HCEC 1CT (cell line): Measurements from ENCODE around the gene DNTT.
A peak's percentile ranks its signal among the peaks of the same experiment; 100 is the strongest.

Source experiments
- DNase-seq: peaks from one replicate; pipeline ENCODE4 v3.0.0-alpha.2; 2017

DNTT gene

GRCh38 chr10:96352027-96352426 lies 47.8 kb downstream of the DNTT start:
- DNase-seq = no peak

DNA sequence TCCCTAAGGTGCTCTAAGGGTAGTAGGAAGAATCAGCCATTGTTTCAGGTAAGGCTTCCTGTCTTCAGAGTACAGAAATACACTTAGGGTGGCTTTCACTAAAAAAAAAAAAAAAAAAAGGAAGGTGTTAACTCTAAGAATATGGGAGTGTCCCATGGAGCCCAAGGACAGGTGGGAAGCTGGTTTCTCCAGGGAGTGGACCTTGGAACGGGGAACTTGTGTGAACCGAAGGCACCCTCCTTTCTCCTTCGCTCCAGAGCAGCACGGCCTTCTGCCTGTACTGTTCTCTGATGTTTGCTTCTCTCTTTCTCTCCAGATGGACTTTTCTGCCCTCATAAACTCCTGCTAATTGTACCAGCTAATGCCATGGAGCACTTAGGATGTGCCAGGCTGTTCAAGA lies 48.3 kb downstream of the DNTT start:
- DNase-seq = no peak

DNA sequence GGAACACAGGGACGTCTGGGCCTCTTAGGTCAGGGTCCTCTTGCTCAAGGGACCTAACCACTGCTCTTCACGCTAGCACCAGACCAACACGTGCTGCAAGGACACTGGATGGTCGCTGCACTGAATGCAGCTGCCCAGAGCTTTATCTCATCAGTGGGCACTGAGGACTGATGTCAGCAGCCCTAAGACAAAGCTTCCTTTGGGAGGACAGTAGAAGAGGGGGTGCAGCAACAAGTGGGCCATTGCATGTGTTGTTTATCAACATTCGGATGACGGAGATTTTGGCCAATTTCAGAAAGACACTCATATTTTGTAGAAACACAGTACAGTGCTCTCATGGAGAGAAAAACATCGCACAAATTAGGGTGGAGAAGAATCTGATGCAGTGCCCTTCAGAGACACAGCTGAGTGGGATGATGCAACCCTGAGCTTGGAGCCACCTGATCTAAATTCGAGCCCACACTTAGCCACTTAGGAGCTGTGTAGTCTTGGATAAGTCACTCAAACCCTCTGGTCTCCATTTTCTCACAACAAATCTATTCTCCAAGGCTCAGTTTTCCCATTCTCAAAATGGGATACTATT lies 52.9 kb downstream of the DNTT start:
- DNase-seq = no peak

- no peak for DNase-seq
These were observed 54.8 kb downstream of the DNTT start, which contains the start of gene OPALIN for GRCh38 chr10:96358851-96359540. OPALIN (minus strand) TSS chr10:96359002; CDS start chr10:96358896, 106 bp downstream.

DNA sequence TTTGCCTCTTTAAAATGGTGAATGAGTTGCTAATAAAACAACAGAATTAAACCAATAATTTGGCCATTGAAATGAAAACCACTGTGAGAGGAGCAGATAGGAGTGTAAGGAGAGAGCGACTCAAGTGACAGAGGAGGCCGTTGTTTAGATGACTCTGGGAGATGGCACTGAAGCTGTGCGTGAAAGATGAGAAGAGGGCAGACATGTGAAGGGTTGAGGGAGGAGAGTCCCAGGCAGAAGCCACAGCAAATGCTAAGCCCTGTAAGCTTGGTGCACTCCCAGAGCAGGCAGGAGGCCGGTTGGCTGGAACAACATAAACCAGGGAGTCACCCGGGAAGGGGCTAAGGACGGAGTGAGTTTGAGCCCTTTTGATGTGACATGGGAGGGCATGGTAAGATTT lies 55.4 kb downstream of the DNTT start:
- no peak for DNase-seq

GRCh38 chr10:96360331-96360730 lies 56.1 kb downstream of the DNTT start:
- DNase-seq = no peak

- no peak for DNase-seq
These were observed 56.5 kb downstream of the DNTT start for GRCh38 chr10:96360766-96361165.

- no peak for DNase-seq
These were observed 61.3 kb downstream of the DNTT start for GRCh38 chr10:96365571-96365970.

GRCh38 chr10:96366508-96366907 lies 62.3 kb downstream of the DNTT start:
- peak; percentile 20 for DNase-seq

GRCh38 chr10:96367470-96367869 lies 63.2 kb downstream of the DNTT start:
- no peak for DNase-seq

DNA sequence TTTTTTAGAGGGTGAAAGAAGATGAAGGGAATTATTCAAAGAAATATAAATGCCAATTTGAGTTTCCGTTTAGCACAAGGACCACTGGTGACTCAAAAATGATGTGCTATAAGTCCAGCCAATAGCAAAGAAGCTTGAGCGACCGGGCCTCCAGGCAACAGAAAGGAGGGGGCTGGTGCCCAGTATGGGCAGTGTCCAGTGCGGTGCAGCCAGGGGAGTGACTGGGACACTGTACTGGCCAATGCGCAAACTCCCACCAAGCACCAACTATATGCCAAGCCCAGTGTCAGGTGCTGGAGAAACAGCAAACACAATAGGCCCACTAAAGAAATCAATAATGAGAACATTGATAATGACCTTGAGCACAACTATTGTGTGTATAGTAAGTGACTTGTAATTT lies 64.7 kb downstream of the DNTT start:
- no peak for DNase-seq

- DNase-seq = no peak
These were observed 65.8 kb downstream of the DNTT start for GRCh38 chr10:96369890-96370583.

GRCh38 chr10:96370584-96371157 lies 66.4 kb downstream of the DNTT start:
- peak; percentile 13 for DNase-seq

- no peak for DNase-seq
These were observed 67.1 kb downstream of the DNTT start for GRCh38 chr10:96371356-96371755.

GRCh38 chr10:96374004-96374403 lies 69.8 kb downstream of the DNTT start:
- DNase-seq = no peak

DNA sequence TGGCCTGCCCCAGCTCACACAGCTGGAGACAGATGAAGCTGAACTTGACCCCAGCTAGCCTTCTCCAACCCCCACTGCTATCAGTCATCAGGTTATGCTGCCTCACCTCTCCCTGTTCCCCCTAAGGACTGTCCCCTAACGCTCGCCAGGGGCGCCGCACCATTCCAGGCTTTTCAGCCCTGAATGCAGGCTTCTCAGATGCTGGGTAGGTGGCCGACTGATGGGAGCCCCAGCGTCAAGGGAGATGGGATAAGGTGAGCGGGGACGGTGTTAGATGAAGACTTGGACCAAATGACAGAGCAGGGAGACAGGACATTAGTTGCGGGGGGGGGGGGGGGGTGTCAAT lies 70.4 kb downstream of the DNTT start:
- DNase-seq = no peak

- DNase-seq = peak; percentile 83
These were observed 71.0 kb downstream of the DNTT start for GRCh38 chr10:96374985-96375830.

- DNase-seq = no peak
These were observed 72.2 kb downstream of the DNTT start for GRCh38 chr10:96376483-96376882.

- no peak for DNase-seq
These were observed 73.6 kb downstream of the DNTT start for GRCh38 chr10:96377816-96378294.

DNA sequence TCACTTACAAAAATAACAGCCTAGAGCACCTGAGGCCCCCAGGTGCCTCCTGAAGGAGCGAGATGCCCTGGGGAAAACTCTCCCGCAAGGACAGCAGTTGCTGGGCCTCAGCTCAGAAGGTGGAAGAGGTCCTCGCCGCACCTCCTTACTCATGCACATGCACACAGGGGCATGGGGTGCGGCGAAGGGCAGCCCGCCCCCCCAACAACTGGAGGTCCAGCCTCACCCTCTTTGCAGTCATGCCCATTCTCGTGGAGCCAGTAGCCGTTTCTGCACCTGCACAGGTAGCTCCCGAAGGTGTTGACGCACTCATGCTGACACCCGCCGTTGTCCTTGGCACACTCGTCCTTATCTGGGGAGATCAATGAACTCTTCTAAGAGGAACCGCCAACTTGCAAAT lies 74.5 kb downstream of the DNTT start:
- no peak for DNase-seq

DNA sequence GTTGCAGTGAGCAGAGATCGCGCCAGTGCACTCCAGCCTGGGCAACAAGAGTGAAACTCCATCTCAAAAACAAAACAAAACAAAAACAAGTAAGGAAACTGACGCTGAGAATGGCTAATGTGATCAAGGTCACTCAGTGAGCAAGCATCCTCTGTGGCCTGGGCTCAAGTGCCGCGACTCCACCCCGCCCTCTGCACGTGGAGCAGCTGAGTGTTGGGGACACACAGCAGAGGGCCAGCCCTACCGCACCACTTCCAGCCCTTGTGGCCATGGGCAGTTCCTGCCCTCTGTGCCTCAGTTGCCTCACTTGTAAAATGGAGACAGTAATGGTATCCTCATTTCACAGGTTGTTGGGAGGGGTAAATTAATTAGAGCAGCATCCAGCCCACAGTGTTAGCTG lies 75.5 kb downstream of the DNTT start:
- DNase-seq = no peak

GRCh38 chr10:96380821-96381220 lies 76.6 kb downstream of the DNTT start:
- DNase-seq = peak; percentile 8

DNA sequence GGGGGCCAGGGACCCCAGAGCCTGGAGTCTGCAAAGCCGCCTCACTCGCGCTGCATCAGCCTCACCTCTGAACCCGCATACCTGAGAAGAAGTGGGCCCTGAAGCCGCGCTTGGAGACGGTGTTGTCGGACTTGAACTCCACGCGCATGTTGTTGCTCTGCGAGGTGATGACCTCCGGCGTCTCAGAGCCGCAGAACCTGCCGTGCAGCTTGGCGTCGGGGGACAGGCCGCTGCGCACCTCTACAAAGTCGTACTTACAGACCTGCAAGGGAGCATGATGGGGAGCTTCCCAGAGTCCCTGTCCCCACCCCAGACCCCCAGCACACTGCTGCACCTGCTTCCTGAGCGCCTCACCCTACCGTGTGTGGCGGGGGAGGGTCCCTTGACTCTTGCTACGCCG lies 80.3 kb downstream of the DNTT start:
- DNase-seq = no peak
